ENCODE results near the gene LPAR6.

Gene LPAR6

GRCh38 chr13:48403913-48404312, 9.0 kb downstream of the LPAR6 start:
- Histone ChIP-seq H4K20me1 (ENCODE audit: insufficient read depth, low read length) (no peaks in the 10 kb centered on the region), H3K9me3 (ENCODE audit: low read length) (no peaks in the 10 kb centered on the region), H3K27ac (ENCODE audit: low read depth, low read length, poor library complexity, severe bottlenecking) (no peak overlapping the region), H3K9me2 (ENCODE audit: low read depth, low read length) (no peaks in the 10 kb centered on the region), H3K27me3 (ENCODE audit: insufficient read depth, low read length) (no peaks in the 10 kb centered on the region), H3K79me2 (ENCODE audit: insufficient read depth, low read length) (no peaks in the 10 kb centered on the region), H2AFZ (ENCODE audit: low read length) (no peak overlapping the region), H3K36me3 (ENCODE audit: insufficient read depth, low read length) (peaks cover 6% of the 10 kb centered on the region; the same call in 1 of the 2 replicates), H3K4me1 (ENCODE audit: insufficient read depth, low read length, severe bottlenecking) (peaks cover 13% of the 10 kb centered on the region), H3F3A (ENCODE audit: insufficient read depth, low read length) (no peaks in the 10 kb centered on the region; the same call in 1 of the 2 replicates), H3K9ac (ENCODE audit: low read length) (no peak overlapping the region), H3K4me3 (ENCODE audit: low read depth, low read length, poor library complexity, severe bottlenecking) (no peak overlapping the region), H3K4me2 (ENCODE audit: low read length) (no peak overlapping the region)
- TF ChIP-seq, protein P1, sequence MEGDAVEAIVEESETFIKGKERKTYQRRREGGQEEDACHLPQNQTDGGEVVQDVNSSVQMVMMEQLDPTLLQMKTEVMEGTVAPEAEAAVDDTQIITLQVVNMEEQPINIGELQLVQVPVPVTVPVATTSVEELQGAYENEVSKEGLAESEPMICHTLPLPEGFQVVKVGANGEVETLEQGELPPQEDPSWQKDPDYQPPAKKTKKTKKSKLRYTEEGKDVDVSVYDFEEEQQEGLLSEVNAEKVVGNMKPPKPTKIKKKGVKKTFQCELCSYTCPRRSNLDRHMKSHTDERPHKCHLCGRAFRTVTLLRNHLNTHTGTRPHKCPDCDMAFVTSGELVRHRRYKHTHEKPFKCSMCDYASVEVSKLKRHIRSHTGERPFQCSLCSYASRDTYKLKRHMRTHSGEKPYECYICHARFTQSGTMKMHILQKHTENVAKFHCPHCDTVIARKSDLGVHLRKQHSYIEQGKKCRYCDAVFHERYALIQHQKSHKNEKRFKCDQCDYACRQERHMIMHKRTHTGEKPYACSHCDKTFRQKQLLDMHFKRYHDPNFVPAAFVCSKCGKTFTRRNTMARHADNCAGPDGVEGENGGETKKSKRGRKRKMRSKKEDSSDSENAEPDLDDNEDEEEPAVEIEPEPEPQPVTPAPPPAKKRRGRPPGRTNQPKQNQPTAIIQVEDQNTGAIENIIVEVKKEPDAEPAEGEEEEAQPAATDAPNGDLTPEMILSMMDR (IDR thresholded peaks at IDR 0.05; ENCODE audit: low read length) = no peak
- TF ChIP-seq EZH2 (IDR thresholded peaks at IDR 0.05; ENCODE audit: borderline replicate concordance, low read length) = no peak

DNA sequence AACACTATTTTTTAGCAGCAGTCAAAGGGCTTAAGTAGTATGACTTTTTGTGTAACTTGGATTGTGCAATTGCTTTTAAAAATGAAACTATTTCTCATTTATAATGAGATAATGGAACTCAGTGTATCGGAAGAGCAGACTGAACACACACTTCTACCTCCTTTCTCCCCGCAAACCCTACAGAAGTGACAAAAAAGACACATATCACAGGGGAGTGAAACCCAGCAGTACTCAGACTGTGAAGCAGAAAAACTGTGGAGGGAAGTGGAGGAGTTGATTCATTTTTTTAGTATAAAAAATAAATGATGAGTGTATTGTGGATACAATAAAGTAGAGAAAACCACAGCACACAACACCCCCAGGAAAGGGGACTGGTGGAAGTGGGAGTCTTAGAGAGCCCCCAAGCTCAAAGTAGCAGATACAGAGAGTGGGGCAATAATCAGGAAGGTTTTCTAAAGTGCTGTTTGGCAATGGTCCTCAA, 9.7 kb downstream of the LPAR6 start:
- H3K4me1 ChIP-seq (ENCODE audit: insufficient read depth, low read length, severe bottlenecking) = peaks cover 13% of the 10 kb centered on the region

DNA sequence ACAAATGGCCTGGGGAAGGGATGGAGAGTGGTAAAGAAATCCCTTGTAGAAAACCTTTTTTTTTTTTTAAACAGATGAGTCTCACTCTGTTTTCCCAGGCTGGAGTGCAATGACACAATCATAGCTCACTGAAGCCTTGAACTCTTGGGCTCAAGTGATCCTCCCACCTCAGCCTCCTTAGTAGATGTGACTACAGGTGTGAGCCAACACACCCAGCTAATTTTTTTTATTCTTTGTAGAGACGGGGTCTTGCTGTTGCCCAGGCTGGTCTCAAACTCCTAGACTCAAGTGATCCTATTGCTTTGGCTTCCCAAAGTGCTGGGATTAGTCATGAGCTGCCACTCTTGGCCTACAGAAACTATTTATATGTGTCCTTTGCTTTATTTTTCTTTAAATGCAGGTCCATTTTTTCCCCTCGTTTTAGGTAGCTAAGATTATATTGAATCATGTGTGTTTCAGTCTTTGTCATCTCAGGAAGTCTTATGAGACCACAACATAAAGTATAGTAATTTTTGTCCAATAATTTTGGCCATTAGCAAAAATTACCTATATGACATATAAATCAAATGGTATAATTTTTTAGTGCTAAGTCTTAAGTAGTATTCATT, 10.5 kb downstream of the LPAR6 start:
- H3K4me2 ChIP-seq (ENCODE audit: low read length) = no peak overlapping the region

More for the DNA sequence above, 9.7 kb downstream of the LPAR6 start:
- Histone ChIP-seq H3K27ac (ENCODE audit: low read depth, low read length, poor library complexity, severe bottlenecking) (no peak overlapping the region), H3K9ac (ENCODE audit: low read length) (no peak overlapping the region), H3F3A (ENCODE audit: insufficient read depth, low read length) (no peaks in the 10 kb centered on the region; the same call in 1 of the 2 replicates), H4K20me1 (ENCODE audit: insufficient read depth, low read length) (no peaks in the 10 kb centered on the region), H2AFZ (ENCODE audit: low read length) (no peak overlapping the region), H3K27me3 (ENCODE audit: insufficient read depth, low read length) (no peaks in the 10 kb centered on the region), H3K4me2 (ENCODE audit: low read length) (no peak overlapping the region), H3K9me2 (ENCODE audit: low read depth, low read length) (no peaks in the 10 kb centered on the region), H3K9me3 (ENCODE audit: low read length) (no peaks in the 10 kb centered on the region), H3K79me2 (ENCODE audit: insufficient read depth, low read length) (no peaks in the 10 kb centered on the region), H3K36me3 (ENCODE audit: insufficient read depth, low read length) (peaks cover 6% of the 10 kb centered on the region; the same call in 1 of the 2 replicates), H3K4me3 (ENCODE audit: low read depth, low read length, poor library complexity, severe bottlenecking) (no peak overlapping the region)
- TF ChIP-seq EZH2 (IDR thresholded peaks at IDR 0.05; ENCODE audit: borderline replicate concordance, low read length) = no peak
- TF ChIP-seq, protein P1 (IDR thresholded peaks at IDR 0.05; ENCODE audit: low read length) = no peak

More for the DNA sequence above, 10.5 kb downstream of the LPAR6 start:
- Histone ChIP-seq H3K9me3 (ENCODE audit: low read length) (no peaks in the 10 kb centered on the region), H3K9ac (ENCODE audit: low read length) (no peak overlapping the region), H3K27ac (ENCODE audit: low read depth, low read length, poor library complexity, severe bottlenecking) (no peak overlapping the region), H3K9me2 (ENCODE audit: low read depth, low read length) (no peaks in the 10 kb centered on the region), H2AFZ (ENCODE audit: low read length) (no peak overlapping the region), H3K27me3 (ENCODE audit: insufficient read depth, low read length) (no peaks in the 10 kb centered on the region), H4K20me1 (ENCODE audit: insufficient read depth, low read length) (no peaks in the 10 kb centered on the region), H3K4me3 (ENCODE audit: low read depth, low read length, poor library complexity, severe bottlenecking) (no peak overlapping the region), H3K36me3 (ENCODE audit: insufficient read depth, low read length) (peaks cover 6% of the 10 kb centered on the region; the same call in 1 of the 2 replicates), H3K4me1 (ENCODE audit: insufficient read depth, low read length, severe bottlenecking) (peaks cover 13% of the 10 kb centered on the region), H3K79me2 (ENCODE audit: insufficient read depth, low read length) (no peaks in the 10 kb centered on the region), H3F3A (ENCODE audit: insufficient read depth, low read length) (no peaks in the 10 kb centered on the region; the same call in 1 of the 2 replicates)
- TF ChIP-seq, protein P1 (IDR thresholded peaks at IDR 0.05; ENCODE audit: low read length) = no peak
- TF ChIP-seq EZH2 (IDR thresholded peaks at IDR 0.05; ENCODE audit: borderline replicate concordance, low read length) = no peak

Measured in OCI-LY1 (cell line).